HG03457 (cell line): ENCODE measurements around the gene B9D1.

Experiments used
- ATAC-seq: cut with Tn5 transposase; IDR thresholded peaks from one replicate; pipeline ENCODE4 v1.9.1; 2021; ENCODE audit warnings: moderate number of reproducible peaks; ENCODE audit not compliant: unreplicated experiment

The B9D1 gene

GRCh38 chr17:19322129-19322505, 40.4 kb downstream of the B9D1 start:
- no peak for ATAC-seq

DNA sequence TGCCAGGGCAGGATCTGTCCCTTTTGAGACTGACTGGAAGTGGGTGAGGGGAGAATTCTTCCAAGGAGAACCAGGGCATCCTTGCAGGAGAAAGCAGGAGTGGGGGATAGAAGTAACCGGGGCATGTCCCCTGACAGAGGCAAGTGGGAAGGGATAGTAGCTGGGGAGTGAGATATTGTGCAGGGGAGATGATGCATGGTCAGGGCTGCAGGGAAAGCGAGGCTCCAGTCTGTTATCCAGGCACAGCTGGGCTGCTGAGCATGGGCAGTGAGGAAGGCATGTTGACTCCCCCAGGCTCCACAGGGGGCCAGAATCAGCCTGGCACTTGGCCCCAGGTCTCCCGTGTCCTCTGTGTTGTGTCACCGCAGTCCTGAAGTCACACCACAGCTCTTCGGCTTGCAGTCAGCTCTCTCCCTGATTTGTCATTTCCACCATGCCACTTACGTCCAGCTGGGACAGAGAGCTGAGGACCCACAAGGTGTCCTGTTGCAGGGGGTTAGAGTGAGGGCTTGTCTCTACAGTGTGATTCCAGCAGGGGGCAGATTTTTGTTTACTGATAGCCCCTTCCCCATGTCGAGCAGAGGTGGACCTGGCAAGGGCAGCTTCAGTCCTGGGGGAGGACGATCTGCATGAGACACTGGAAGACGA, 40.9 kb downstream of the B9D1 start:
- ATAC-seq, result no peak

- no peak for ATAC-seq
Observed at GRCh38 chr17:19320876-19321275, 41.6 kb downstream of the B9D1 start.

- no peak for ATAC-seq
Observed at GRCh38 chr17:19319771-19320505, 42.6 kb downstream of the B9D1 start.

- ATAC-seq, result no peak
Observed at GRCh38 chr17:19318611-19319010, 43.9 kb downstream of the B9D1 start.

DNA sequence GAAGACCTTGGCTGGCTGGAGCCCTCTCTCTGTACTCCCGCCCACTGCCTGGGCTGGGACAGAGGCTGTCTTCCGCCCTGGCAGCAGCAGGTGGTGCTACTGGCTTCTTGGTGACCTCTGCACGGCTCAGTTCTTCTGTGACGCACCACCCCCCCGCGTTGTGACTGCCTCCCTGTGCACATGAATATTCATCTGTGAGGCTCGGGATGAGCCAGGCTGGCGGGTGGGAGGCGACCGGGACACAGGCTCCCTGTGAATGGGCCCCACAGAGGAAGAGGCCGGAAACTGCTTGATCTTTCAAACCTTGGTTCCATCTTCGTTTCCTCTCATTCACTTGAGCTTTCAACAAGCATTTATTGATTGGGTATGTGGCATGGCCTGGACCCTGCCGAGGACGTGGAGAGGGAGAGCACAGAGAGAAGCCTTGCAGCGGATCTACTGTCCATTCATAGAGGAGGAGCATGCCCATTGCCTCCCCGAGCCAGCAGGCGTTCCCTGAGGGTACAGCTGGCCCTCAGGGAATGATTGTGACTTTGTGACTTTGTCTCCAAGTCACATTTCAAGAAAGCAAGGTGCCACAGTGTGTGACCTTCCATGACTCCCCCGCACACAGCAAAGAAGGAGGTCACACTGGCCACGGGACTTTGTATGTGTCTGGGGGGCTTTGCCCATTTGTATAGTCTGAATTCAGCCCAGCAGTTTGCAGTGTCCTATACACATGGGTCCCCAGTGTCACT, 45.0 kb downstream of the B9D1 start:
- no peak for ATAC-seq

DNA sequence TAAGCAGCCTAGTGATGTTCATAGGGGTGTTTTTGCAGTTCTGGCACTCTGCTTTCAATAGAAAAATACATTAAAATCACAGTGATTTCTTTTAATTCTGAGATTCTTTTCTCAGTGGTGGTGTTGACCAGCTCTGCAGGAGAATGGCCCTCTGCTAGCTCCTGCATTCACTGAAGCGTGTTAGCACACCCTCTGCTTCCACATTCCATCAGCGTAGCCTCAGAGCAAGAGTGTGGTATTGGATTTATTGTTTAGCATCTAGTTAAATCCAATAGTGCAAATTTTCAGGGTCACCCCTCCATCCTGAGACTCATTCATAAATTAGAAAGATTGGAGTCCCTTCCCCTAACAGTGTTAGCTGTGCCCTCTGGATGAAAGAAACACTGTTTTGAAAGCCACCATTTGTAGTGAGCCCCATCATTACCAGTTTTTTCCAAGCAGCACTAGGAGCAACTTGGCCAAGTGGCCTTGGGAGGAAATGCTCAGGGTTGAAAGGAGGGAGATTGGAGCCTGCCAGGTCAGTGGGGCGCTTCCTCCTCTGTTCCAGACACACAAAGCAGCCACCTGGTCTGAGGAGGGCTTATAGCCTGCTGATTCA, 45.7 kb downstream of the B9D1 start:
- no peak for ATAC-seq

DNA sequence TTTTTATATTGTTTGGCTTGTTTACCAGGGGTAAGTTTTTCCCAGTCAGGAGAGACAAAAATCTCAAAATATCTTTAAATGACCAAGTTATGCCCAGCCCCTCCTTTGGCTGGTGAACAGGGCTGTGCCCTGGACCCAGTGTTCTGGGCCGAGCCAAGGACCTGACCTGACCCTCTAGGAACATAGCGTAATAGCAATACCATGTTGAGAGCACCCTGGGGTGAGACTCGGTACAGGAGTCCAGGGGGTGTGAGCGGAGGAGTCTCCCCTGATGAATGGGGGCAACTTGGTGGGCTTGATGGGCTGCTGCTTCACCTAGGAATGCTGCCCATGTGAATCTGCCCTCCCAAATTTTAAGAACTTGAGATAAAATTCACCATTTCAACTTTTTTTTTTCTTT, 47.4 kb downstream of the B9D1 start:
- no peak for ATAC-seq

GRCh38 chr17:19313746-19314651, 48.5 kb downstream of the B9D1 start:
- no peak for ATAC-seq

GRCh38 chr17:19313066-19313745, 49.3 kb downstream of the B9D1 start:
- no peak for ATAC-seq

GRCh38 chr17:19312406-19312805, 50.1 kb downstream of the B9D1 start:
- no peak for ATAC-seq

DNA sequence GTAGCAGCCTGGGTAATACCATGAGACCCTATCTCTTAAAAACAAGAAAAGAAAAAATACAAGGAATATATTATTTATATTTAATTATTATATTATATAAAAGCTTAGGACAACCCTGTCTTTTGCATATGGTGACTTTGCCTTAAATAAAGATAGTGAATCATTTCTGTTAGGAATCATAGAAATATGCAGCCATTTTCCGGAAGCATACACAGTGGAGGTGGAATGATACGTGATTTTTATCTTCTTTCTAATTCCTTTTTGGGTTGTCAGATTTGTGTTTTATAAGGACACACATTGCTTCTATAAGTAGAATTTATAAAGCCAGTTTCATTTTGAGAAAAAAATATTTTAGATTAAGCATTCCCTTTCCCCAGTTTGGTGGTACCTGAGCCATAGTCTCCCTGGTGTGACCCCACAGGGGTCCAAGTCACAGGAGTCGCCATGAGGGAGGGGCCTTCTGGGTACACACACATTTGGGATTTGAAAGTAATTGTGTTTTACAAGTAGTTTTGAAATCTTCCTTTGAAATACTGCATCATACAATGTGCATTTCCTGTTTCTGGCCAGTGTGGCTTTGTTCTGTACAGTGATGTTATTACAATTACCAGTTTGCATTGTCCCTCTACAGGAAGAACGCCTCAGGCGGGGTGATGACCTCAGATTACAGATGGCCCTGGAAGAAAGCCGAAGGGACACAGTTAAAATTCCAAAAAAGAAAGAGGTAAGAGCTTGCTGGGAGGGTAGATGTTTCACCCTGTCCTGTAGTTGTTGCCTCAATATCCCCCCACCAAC, 50.9 kb downstream of the B9D1 start:
- ATAC-seq, result no peak

- no peak for ATAC-seq
Observed at GRCh38 chr17:19311016-19311415, 51.5 kb downstream of the B9D1 start.

DNA sequence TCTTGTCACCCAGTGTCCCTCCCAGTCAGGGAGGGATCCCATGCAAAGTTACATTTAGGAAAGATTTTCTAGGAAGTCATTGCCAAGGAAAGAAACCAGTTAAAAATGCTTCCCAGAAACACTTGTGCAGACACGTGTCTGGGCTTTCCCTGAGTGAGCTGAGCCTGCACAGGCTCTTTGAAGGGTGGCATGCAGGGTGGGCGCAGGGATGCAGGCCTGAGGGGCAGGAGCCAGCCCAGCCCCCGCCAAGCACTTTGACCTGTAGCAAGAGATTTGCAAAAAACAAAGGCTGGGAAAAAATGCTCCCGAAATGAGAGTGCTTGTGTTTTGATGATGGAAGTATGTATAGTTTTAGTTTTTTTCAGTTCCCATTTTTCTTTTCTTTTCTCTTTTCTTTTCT, 52.4 kb downstream of the B9D1 start:
- ATAC-seq, result no peak

- no peak for ATAC-seq
Observed at GRCh38 chr17:19309701-19310100, 52.8 kb downstream of the B9D1 start.

- ATAC-seq, result no peak
Observed at GRCh38 chr17:19308398-19308797, 54.1 kb downstream of the B9D1 start.

DNA sequence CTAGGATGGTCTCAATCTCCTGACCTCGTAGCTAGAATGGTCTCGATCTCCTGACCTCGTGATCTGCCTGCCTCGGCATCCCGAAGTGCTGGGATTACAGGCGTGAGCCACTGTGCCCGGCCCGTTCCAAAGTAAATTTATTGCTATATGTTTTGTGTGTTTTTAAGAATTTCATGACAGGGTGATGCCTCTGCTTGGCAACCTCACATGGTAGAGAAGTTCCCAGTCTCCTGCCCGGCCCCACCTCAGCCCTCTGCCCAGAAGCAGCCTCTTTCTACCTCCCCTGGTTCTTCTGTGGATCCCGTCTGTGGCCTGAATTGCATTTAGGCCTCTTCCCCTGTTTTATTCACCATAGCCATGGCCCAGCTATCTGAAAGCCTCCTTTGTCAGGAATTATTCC, 55.0 kb downstream of the B9D1 start:
- no peak for ATAC-seq

DNA sequence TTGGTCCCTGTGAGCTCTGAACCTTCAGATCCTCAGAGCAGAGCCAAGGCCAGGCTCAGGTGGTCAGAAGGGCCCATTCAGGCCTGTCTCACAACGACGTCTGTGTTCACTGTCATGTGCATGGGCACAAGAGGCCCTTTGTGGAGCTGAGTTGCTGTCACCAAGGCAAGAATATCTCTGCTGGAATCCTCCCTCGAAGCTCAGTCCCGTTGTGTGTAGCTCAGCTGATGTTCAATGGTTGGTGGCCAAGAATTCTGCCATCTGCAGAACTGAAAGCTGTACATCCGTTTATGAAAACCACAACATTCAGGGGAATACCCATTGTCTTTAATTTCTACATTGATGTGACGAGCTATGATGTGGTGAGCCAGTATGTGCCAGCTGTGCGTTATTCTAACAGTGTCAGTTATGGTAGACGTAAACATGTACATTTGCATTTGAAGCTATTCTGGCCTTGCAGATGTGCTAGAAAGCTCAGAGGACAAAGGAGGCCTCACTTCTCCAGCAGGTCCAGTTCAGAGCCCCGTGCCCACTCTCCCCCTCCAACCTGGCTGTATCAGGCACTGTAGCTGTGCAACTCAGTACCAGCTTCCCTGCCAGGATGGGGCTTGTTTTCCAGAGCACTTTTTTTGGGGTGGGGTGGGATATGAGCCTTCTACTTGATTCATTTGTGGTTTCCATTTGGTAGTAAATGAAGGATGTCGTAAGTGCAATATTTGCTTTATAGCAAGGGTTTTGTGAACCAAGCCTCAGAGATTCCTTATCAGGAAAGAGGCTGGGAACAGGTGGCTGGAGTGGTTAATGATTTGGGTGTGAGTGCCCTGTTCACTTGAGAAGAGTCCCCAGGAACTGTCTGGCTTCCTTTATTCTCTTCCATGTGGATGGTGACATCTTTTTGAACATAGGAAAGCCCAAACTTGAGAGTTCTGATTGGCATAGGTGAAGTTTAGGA, 56.1 kb downstream of the B9D1 start:
- peak; percentile 68 for ATAC-seq
